ES-I3 (cell line): ENCODE measurements around the gene ERMP1.
"Not testable (repeated sequence)": the region's sequence is repeated elsewhere in the genome, so short reads cannot be mapped to it uniquely, and the experiment has no call there.

Source experiments
- H3K36me3 ChIP-seq: 2 replicates; pipeline ENCODE4 v1.6.1; 2013; ENCODE audit warnings: mild to moderate bottlenecking, low read length, control low read depth, moderate library complexity; ENCODE audit not compliant: insufficient read depth
- H3K4me1 ChIP-seq: 2 replicates; pipeline ENCODE4 v1.6.1; 2013; ENCODE audit warnings: mild to moderate bottlenecking, control low read depth, low read length; ENCODE audit not compliant: insufficient read depth
- H3K9ac ChIP-seq: 2 replicates; pipeline ENCODE4 v1.6.1; 2013; ENCODE audit warnings: low read depth, mild to moderate bottlenecking, low read length, moderate library complexity
- H3K9me3 ChIP-seq: 2 replicates; pipeline ENCODE4 v1.6.1; 2013; ENCODE audit warnings: mild to moderate bottlenecking, low read length, moderate library complexity; ENCODE audit not compliant: control insufficient read depth, insufficient read depth

Gene ERMP1

GRCh38 chr9:5818424-5819142, 14.3 kb downstream of the ERMP1 start:
- no peak overlapping the region for H3K9ac ChIP-seq
- H3K4me1 ChIP-seq = no peaks in the 10 kb centered on the region
- 0 out of 2 replicates have a peak, but pooled peaks cover 4% of the 10 kb centered on the region for H3K36me3 ChIP-seq
- no peaks in the 10 kb centered on the region for H3K9me3 ChIP-seq

DNA sequence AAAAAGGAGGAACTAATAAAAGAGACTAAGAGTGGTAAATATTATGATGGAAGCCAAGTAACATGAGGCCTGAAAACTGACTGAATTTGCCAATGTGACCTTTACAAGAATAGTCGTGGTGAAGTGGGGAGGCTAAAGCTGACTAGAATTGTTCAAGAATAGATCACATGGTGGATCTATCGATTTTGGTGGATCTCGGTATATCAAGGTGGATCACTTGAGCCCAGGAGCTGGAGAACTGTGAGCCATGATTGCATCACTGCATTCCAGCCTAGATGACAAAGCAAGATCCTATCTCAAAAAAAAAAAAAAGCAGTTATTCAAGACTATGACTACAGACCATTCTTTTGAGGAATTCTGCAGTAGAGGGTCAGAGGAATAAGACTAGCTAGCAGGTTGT, 15.1 kb downstream of the ERMP1 start:
- Histone ChIP-seq H3K36me3 (0 out of 2 replicates have a peak, but pooled peaks cover 4% of the 10 kb centered on the region), H3K4me1 (no peaks in the 10 kb centered on the region), H3K9me3 (no peaks in the 10 kb centered on the region), H3K9ac (no peak overlapping the region)

DNA sequence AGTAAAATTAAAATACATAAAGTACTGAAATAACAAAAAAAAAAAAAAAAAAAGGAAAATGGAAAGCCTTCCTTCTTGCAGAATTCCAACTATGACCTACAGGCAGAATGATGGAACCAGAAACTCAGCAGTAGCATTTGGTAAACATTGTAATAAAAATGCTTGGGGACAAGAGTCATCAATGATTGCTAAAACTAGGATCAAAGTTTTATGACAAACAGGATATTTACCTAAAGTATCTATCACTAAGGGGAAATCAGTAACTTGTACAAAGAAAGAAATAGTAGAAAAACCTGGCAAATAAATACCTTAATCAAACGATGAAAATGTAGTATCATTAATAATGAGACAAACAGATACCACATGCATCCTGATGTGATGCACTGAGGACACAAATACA, 17.5 kb downstream of the ERMP1 start:
- Histone ChIP-seq H3K9me3 (no peaks in the 10 kb centered on the region), H3K4me1 (no peaks in the 10 kb centered on the region), H3K36me3 (no peaks in the 10 kb centered on the region), H3K9ac (no peak overlapping the region)

DNA sequence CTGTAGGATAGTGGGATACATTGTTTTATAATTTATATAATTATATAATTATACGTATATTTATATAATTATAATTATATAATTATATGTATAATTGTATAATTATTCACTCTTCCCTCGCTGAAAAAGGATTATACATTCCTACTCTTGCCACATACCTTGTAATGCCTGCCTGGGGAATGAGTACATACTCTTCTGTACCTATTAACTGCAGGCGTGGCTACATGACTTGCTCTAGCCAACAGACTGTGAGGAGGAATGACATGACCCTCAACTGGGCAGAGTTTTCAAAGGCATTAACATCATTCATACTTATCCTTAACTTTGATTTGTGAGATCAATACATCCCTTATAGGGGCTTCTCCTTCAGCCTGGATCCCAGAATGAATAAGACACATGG, 19.1 kb downstream of the ERMP1 start:
- Histone ChIP-seq H3K4me1 (no peaks in the 10 kb centered on the region), H3K9me3 (no peaks in the 10 kb centered on the region), H3K36me3 (no peaks in the 10 kb centered on the region), H3K9ac (no peak overlapping the region)

- H3K36me3 ChIP-seq = no peaks in the 10 kb centered on the region
- no peak overlapping the region for H3K9ac ChIP-seq
- H3K9me3 ChIP-seq = no peaks in the 10 kb centered on the region
- no peaks in the 10 kb centered on the region for H3K4me1 ChIP-seq
Measured at GRCh38 chr9:5811751-5812150, 21.2 kb downstream of the ERMP1 start.

- no peak overlapping the region for H3K9ac ChIP-seq
- H3K36me3 ChIP-seq = no peaks in the 10 kb centered on the region
- H3K4me1 ChIP-seq = no peaks in the 10 kb centered on the region
- no peaks in the 10 kb centered on the region for H3K9me3 ChIP-seq
Measured at GRCh38 chr9:5805478-5805877, 27.4 kb downstream of the ERMP1 start.

GRCh38 chr9:5801739-5802113, 31.2 kb downstream of the ERMP1 start:
- Histone ChIP-seq H3K9me3 (no peaks in the 10 kb centered on the region), H3K9ac (no peak overlapping the region), H3K4me1 (no peaks in the 10 kb centered on the region), H3K36me3 (no peaks in the 10 kb centered on the region; the same call in 1 of the 2 replicates)

GRCh38 chr9:5800969-5801738, 31.8 kb downstream of the ERMP1 start:
- H3K4me1 ChIP-seq = no peaks in the 10 kb centered on the region
- no peaks in the 10 kb centered on the region; the same call in 1 of the 2 replicates for H3K36me3 ChIP-seq
- H3K9me3 ChIP-seq = no peaks in the 10 kb centered on the region
- no peak overlapping the region for H3K9ac ChIP-seq

- H3K9me3 ChIP-seq, H3K9ac ChIP-seq, H3K36me3 ChIP-seq, H3K4me1 ChIP-seq: not testable (repeated sequence)
Measured at GRCh38 chr9:5800378-5800777, 32.5 kb downstream of the ERMP1 start.

- H3K9me3 ChIP-seq = no peaks in the 10 kb centered on the region
- no peaks in the 10 kb centered on the region for H3K4me1 ChIP-seq
- no peaks in the 10 kb centered on the region; the same call in 1 of the 2 replicates for H3K36me3 ChIP-seq
- no peak overlapping the region for H3K9ac ChIP-seq
Measured at GRCh38 chr9:5799314-5799713, 33.6 kb downstream of the ERMP1 start.

DNA sequence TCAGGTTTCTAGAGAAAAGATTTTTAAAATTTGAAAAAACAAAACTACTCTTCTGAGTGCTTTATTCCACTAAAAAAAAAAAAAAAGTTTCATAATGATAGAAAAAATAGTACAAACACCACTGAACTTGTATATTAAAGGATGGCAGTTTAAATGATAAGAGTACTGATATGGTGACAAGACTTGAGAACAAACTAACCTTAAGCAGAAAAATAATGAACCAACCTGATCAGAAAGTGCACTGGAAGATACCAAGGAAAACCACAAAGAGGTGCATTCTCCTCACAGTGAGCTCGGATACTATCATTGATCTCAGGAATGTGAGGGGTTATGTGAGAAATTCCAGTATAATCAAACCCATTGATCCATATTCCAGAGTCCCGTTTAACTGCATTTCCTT, 34.3 kb downstream of the ERMP1 start:
- Histone ChIP-seq H3K9ac (no peak overlapping the region), H3K4me1 (no peaks in the 10 kb centered on the region), H3K9me3 (no peaks in the 10 kb centered on the region), H3K36me3 (no peaks in the 10 kb centered on the region; the same call in 1 of the 2 replicates)

- Histone ChIP-seq H3K9ac (no peak overlapping the region), H3K36me3 (no peaks in the 10 kb centered on the region; the same call in 1 of the 2 replicates), H3K9me3 (no peaks in the 10 kb centered on the region)
Measured at GRCh38 chr9:5796298-5796697, 36.6 kb downstream of the ERMP1 start.

DNA sequence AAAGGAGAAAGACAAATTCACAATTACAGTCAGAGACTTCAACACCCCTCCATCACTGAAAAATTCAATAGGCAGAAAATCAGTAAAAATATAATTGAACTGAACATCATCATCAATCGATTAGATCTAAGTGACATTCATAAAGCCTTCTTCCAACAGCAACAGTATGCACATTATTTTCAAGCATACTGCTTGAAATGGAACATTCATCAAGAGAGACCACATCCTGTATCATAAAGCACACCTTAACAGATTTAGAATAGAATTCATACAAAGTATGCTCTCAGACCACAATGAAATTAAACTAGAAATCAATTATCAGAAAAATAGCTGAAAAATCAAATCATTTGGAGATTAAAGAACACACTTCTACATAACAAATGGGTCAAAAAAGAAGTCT, 39.1 kb downstream of the ERMP1 start:
- no peaks in the 10 kb centered on the region for H3K4me1 ChIP-seq
- H3K9me3 ChIP-seq = no peaks in the 10 kb centered on the region
- H3K9ac ChIP-seq = no peak overlapping the region
- no peaks in the 10 kb centered on the region; the same call in 1 of the 2 replicates for H3K36me3 ChIP-seq

More at GRCh38 chr9:5796298-5796697, 36.6 kb downstream of the ERMP1 start:
- H3K4me1 ChIP-seq = no peaks in the 10 kb centered on the region

- Histone ChIP-seq H3K9me3 (no peaks in the 10 kb centered on the region), H3K9ac (no peak overlapping the region)
Measured at GRCh38 chr9:5791870-5792269, 41.0 kb downstream of the ERMP1 start.

GRCh38 chr9:5790923-5791322, 42.0 kb downstream of the ERMP1 start:
- no peaks in the 10 kb centered on the region for H3K9me3 ChIP-seq
- no peaks in the 10 kb centered on the region for H3K4me1 ChIP-seq
- no peak overlapping the region for H3K9ac ChIP-seq
- no peaks in the 10 kb centered on the region for H3K36me3 ChIP-seq

More at GRCh38 chr9:5791870-5792269, 41.0 kb downstream of the ERMP1 start:
- Histone ChIP-seq H3K4me1 (no peaks in the 10 kb centered on the region), H3K36me3 (no peaks in the 10 kb centered on the region)
